Measurements from ENCODE around the gene ICAM4. TPM values are rescaled to one million over a fixed set of nuclear protein-coding genes. Genes with fewer than 3 reads are reported as not detected.

Gene ICAM4
- total RNA-seq, 1 donor from 2014 or later: 0.20 TPM

- Mint-ChIP-seq H3K9me3 (ENCODE audit: unreplicated experiment) (no peaks in the 10 kb centered on the region), H3K27me3 (ENCODE audit: low read depth, unreplicated experiment) (no peaks in the 10 kb centered on the region), H3K36me3 (ENCODE audit: low read depth, unreplicated experiment) (peaks cover 5% of the 10 kb centered on the region), H3K4me3 (ENCODE audit: unreplicated experiment) (peak overlapping the region; percentile 94), H3K27ac (ENCODE audit: unreplicated experiment) (no peak overlapping the region), H3K4me1 (ENCODE audit: low read depth, unreplicated experiment) (peaks cover 6% of the 10 kb centered on the region)
- Histone ChIP-seq H3K27ac (ENCODE audit: low read depth, low read length) (no peak overlapping the region), H3K9ac (ENCODE audit: low read length) (peak overlapping the region; percentile 80), H3K4me1 (ENCODE audit: insufficient read depth, low read length) (no peaks in the 10 kb centered on the region), H3K9me3 (ENCODE audit: insufficient read depth, low read depth, low read length) (no peaks in the 10 kb centered on the region), H3K4me3 (ENCODE audit: insufficient read depth, low read depth, low read length) (no peak overlapping the region), H3K27me3 (ENCODE audit: insufficient read depth, low read length) (no peaks in the 10 kb centered on the region), H2AFZ (ENCODE audit: low read depth, low read length) (no peak overlapping the region), H3K36me3 (ENCODE audit: insufficient read depth, low read length) (peaks cover 6% of the 10 kb centered on the region), H3K79me2 (ENCODE audit: insufficient read depth, low read length) (peaks cover 6% of the 10 kb centered on the region), H3K4me2 (ENCODE audit: low read length) (peak overlapping the region; percentile 85), H4K20me1 (ENCODE audit: insufficient read depth, low read length) (no peaks in the 10 kb centered on the region)
- TF ChIP-seq CTCF (IDR thresholded peaks at IDR 0.05; ENCODE audit: insufficient read depth, low read depth, low read length) (no peak), EZH2 (IDR thresholded peaks at IDR 0.05; ENCODE audit: insufficient read depth, low read length) (no peak)
- DNase-seq (ENCODE audit: low read depth) (no peak), FAIRE-seq (no peak)
Observed at GRCh38 chr19:10316229-10317044, 29.7 kb downstream of the ICAM4 start.

- no peaks in the 10 kb centered on the region for H3K9me3 Mint-ChIP-seq (ENCODE audit: unreplicated experiment)
- H3K27ac Mint-ChIP-seq (ENCODE audit: unreplicated experiment): no peak overlapping the region
- peaks cover 11% of the 10 kb centered on the region for H3K36me3 Mint-ChIP-seq (ENCODE audit: low read depth, unreplicated experiment)
- H3K27me3 ChIP-seq (ENCODE audit: insufficient read depth, low read length): no peaks in the 10 kb centered on the region
- no peaks in the 10 kb centered on the region for H3K9me3 ChIP-seq (ENCODE audit: insufficient read depth, low read depth, low read length)
- H3K4me3 ChIP-seq (ENCODE audit: insufficient read depth, low read depth, low read length): no peak overlapping the region
- DNase-seq (ENCODE audit: low read depth) (no peak), FAIRE-seq (no peak)
- H3K4me1 ChIP-seq (ENCODE audit: insufficient read depth, low read length): no peaks in the 10 kb centered on the region
- peaks cover 6% of the 10 kb centered on the region for H3K79me2 ChIP-seq (ENCODE audit: insufficient read depth, low read length)
- no peak overlapping the region for H2AFZ ChIP-seq (ENCODE audit: low read depth, low read length)
- TF ChIP-seq EZH2 (IDR thresholded peaks at IDR 0.05; ENCODE audit: insufficient read depth, low read length): no peak
- TF ChIP-seq CTCF (IDR thresholded peaks at IDR 0.05; ENCODE audit: insufficient read depth, low read depth, low read length): no peak
- H3K36me3 ChIP-seq (ENCODE audit: insufficient read depth, low read length): peaks cover 12% of the 10 kb centered on the region
- H3K9ac ChIP-seq (ENCODE audit: low read length): no peak overlapping the region
- no peak overlapping the region for H3K27ac ChIP-seq (ENCODE audit: low read depth, low read length)
- peaks cover 6% of the 10 kb centered on the region for H4K20me1 ChIP-seq (ENCODE audit: insufficient read depth, low read length)
- peak overlapping the region; percentile 57 for H3K4me3 Mint-ChIP-seq (ENCODE audit: unreplicated experiment)
- peaks cover 6% of the 10 kb centered on the region for H3K4me1 Mint-ChIP-seq (ENCODE audit: low read depth, unreplicated experiment)
- H3K4me2 ChIP-seq (ENCODE audit: low read length): no peak overlapping the region
- no peaks in the 10 kb centered on the region for H3K27me3 Mint-ChIP-seq (ENCODE audit: low read depth, unreplicated experiment)
Observed at GRCh38 chr19:10317045-10317856, 30.5 kb downstream of the ICAM4 start.

All from astrocyte (in vitro differentiated cells and primary cell).